ENCODE data around the gene TCERG1L.
"Not testable (repeated sequence)": the region's sequence is repeated elsewhere in the genome, so short reads cannot be mapped to it uniquely, and the experiment has no call there.

TCERG1L gene

GRCh38 chr10:131246775-131247174 is 64.7 kb downstream of the TCERG1L start:
- no peak for DNase-seq

GRCh38 chr10:131246089-131246488 is 65.4 kb downstream of the TCERG1L start:
- DNase-seq, result no peak

GRCh38 chr10:131245475-131246059 is 66.0 kb downstream of the TCERG1L start:
- DNase-seq, result no peak

GRCh38 chr10:131244836-131245235 is 66.7 kb downstream of the TCERG1L start:
- DNase-seq, result no peak

- no peak for DNase-seq
Observed at GRCh38 chr10:131243076-131243475, 68.4 kb downstream of the TCERG1L start.

GRCh38 chr10:131242007-131242406 is 69.5 kb downstream of the TCERG1L start:
- DNase-seq, result no peak

GRCh38 chr10:131240691-131241090 is 70.8 kb downstream of the TCERG1L start:
- no peak for DNase-seq

GRCh38 chr10:131239926-131240325 is 71.6 kb downstream of the TCERG1L start:
- DNase-seq, result no peak

- DNase-seq, result no peak
Observed at GRCh38 chr10:131239450-131239849, 72.1 kb downstream of the TCERG1L start.

- DNase-seq, result no peak
Observed at GRCh38 chr10:131238669-131239280, 72.7 kb downstream of the TCERG1L start.

- no peak for DNase-seq
Observed at GRCh38 chr10:131237991-131238651, 73.4 kb downstream of the TCERG1L start.

- DNase-seq, result not testable (repeated sequence)
Observed at GRCh38 chr10:131234606-131235005, 76.9 kb downstream of the TCERG1L start.

GRCh38 chr10:131233611-131234258 is 77.8 kb downstream of the TCERG1L start:
- no peak for DNase-seq

- no peak for DNase-seq
Observed at GRCh38 chr10:131231965-131232541, 79.5 kb downstream of the TCERG1L start.

- DNase-seq, result no peak
Observed at GRCh38 chr10:131231323-131231964, 80.1 kb downstream of the TCERG1L start.

GRCh38 chr10:131230641-131231322 is 80.7 kb downstream of the TCERG1L start:
- DNase-seq, result no peak

- DNase-seq, result no peak
Observed at GRCh38 chr10:131230166-131230565, 81.4 kb downstream of the TCERG1L start.

GRCh38 chr10:131227163-131227740 is 84.3 kb downstream of the TCERG1L start:
- no peak for DNase-seq

- no peak for DNase-seq
Observed at GRCh38 chr10:131226446-131227162, 84.9 kb downstream of the TCERG1L start.

GRCh38 chr10:131224106-131224505 is 87.4 kb downstream of the TCERG1L start:
- no peak for DNase-seq

GRCh38 chr10:131223422-131223821 is 88.1 kb downstream of the TCERG1L start:
- DNase-seq, result no peak
